MM.1S (cell line): ENCODE data around the gene NCKAP5.

Experiments used
- DNase-seq: peaks from one replicate; pipeline ENCODE4 v3.0.0-alpha.2; 2015
- H2AFZ ChIP-seq: fragments of 300-600 bp; sonication (generic); 2 replicates; pipeline ENCODE4 v1.6.0; 2016; ENCODE audit warnings: antibody characterized with exemption, low read length
- H3F3A ChIP-seq: fragments of 300-600 bp; sonication (generic); 2 replicates; pipeline ENCODE4 v1.6.1; 2016; ENCODE audit warnings: mild to moderate bottlenecking, antibody characterized with exemption, low read length, moderate library complexity, mixed read lengths; ENCODE audit not compliant: insufficient read depth
- H3K27ac ChIP-seq: fragments of 300-600 bp; sonication (generic); 2 replicates; pipeline ENCODE4 v1.5.1; 2016; ENCODE audit warnings: mild to moderate bottlenecking, low read length
- H3K27me3 ChIP-seq: fragments of 300-600 bp; sonication (generic); replicated peaks from 2 replicates; pipeline ENCODE4 v1.6.0; 2016; ENCODE audit warnings: low read length; ENCODE audit not compliant: insufficient read depth
- H3K36me3 ChIP-seq: fragments of 300-600 bp; sonication (generic); replicated peaks from 2 replicates; pipeline ENCODE4 v1.6.1; 2016; ENCODE audit warnings: mild to moderate bottlenecking, low read length, mixed read lengths; ENCODE audit not compliant: insufficient read depth
- H3K4me1 ChIP-seq: fragments of 300-600 bp; sonication (generic); 2 replicates; pipeline ENCODE4 v1.6.1; 2016; ENCODE audit warnings: low read length, mixed read lengths
- H3K4me2 ChIP-seq: fragments of 300-600 bp; sonication (generic); 2 replicates; pipeline ENCODE4 v1.6.0; 2016; ENCODE audit warnings: low read depth, low read length
- H3K4me3 ChIP-seq: fragments of 300-600 bp; sonication (generic); 2 replicates; pipeline ENCODE4 v1.5.1; 2016; ENCODE audit warnings: low read length, mixed read lengths
- H3K79me2 ChIP-seq: fragments of 300-600 bp; sonication (generic); 2 replicates; pipeline ENCODE4 v1.6.1; 2016; ENCODE audit warnings: mixed run types, low read length, mixed read lengths
- H3K9ac ChIP-seq: fragments of 300-600 bp; sonication (generic); 2 replicates; pipeline ENCODE4 v1.6.1; 2016; ENCODE audit warnings: low read length, mixed read lengths
- H3K9me2 ChIP-seq: fragments of 300-600 bp; sonication (generic); replicated peaks from 2 replicates; pipeline ENCODE4 v1.6.1; 2016; ENCODE audit warnings: mild to moderate bottlenecking, low read length, mixed read lengths; ENCODE audit not compliant: insufficient read depth
- H3K9me3 ChIP-seq: fragments of 300-600 bp; sonication (generic); replicated peaks from 2 replicates; pipeline ENCODE4 v1.6.1; 2016; ENCODE audit warnings: mild to moderate bottlenecking, low read length, mixed read lengths; ENCODE audit not compliant: insufficient read depth
- H4K20me1 ChIP-seq: fragments of 300-600 bp; sonication (generic); 2 replicates; pipeline ENCODE4 v1.6.1; 2016; ENCODE audit warnings: mild to moderate bottlenecking, low read length, moderate library complexity, mixed read lengths; ENCODE audit not compliant: insufficient read depth
- EZH2 ChIP-seq: fragments of 300-600 bp; sonication (generic); optimal IDR thresholded peaks from 2 replicates; pipeline ENCODE3; 2017; ENCODE audit warnings: low read depth, mild to moderate bottlenecking, antibody characterized with exemption, low read length, mixed read lengths
- EZH2phosphoT487 ChIP-seq: fragments of 300-600 bp; sonication (generic); IDR thresholded peaks from 2 replicates; pipeline ENCODE4 v1.6.1; 2018; ENCODE audit warnings: antibody characterized with exemption, low read length
- TF ChIP-seq, protein P1 (sequence below): fragments of 300-600 bp; sonication (generic); IDR thresholded peaks from 2 replicates; pipeline ENCODE4 v1.5.1; 2016; ENCODE audit warnings: antibody characterized with exemption, low read length, mixed read lengths

Gene NCKAP5

GRCh38 chr2:133235968-133236367 is 332.3 kb downstream of the NCKAP5 start:
- no peaks in the 10 kb centered on the region for H3K79me2 ChIP-seq
- H3F3A ChIP-seq, result no peaks in the 10 kb centered on the region
- no peaks in the 10 kb centered on the region for H3K9me3 ChIP-seq
- no peaks in the 10 kb centered on the region for H3K4me1 ChIP-seq
- H3K27ac ChIP-seq, result no peak overlapping the region
- no peaks in the 10 kb centered on the region for H4K20me1 ChIP-seq
- H3K27me3 ChIP-seq, result no peaks in the 10 kb centered on the region
- no peaks in the 10 kb centered on the region for H3K9me2 ChIP-seq
- H3K36me3 ChIP-seq, result no peaks in the 10 kb centered on the region
- H2AFZ ChIP-seq, result no peak overlapping the region
- no peak for TF ChIP-seq EZH2phosphoT487
- no peak for TF ChIP-seq EZH2
- TF ChIP-seq, protein P1, sequence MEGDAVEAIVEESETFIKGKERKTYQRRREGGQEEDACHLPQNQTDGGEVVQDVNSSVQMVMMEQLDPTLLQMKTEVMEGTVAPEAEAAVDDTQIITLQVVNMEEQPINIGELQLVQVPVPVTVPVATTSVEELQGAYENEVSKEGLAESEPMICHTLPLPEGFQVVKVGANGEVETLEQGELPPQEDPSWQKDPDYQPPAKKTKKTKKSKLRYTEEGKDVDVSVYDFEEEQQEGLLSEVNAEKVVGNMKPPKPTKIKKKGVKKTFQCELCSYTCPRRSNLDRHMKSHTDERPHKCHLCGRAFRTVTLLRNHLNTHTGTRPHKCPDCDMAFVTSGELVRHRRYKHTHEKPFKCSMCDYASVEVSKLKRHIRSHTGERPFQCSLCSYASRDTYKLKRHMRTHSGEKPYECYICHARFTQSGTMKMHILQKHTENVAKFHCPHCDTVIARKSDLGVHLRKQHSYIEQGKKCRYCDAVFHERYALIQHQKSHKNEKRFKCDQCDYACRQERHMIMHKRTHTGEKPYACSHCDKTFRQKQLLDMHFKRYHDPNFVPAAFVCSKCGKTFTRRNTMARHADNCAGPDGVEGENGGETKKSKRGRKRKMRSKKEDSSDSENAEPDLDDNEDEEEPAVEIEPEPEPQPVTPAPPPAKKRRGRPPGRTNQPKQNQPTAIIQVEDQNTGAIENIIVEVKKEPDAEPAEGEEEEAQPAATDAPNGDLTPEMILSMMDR, result no peak
- H3K4me3 ChIP-seq, result no peak overlapping the region
- no peak overlapping the region for H3K9ac ChIP-seq
- no peak overlapping the region for H3K4me2 ChIP-seq
- no peak for DNase-seq

- Histone ChIP-seq H3K9me3 (no peaks in the 10 kb centered on the region), H2AFZ (no peak overlapping the region), H3K27me3 (no peaks in the 10 kb centered on the region), H3K36me3 (no peaks in the 10 kb centered on the region), H3K4me3 (no peak overlapping the region), H4K20me1 (no peaks in the 10 kb centered on the region), H3K4me2 (no peak overlapping the region), H3K9me2 (no peaks in the 10 kb centered on the region), H3K9ac (no peak overlapping the region), H3K4me1 (no peaks in the 10 kb centered on the region), H3K27ac (no peak overlapping the region), H3K79me2 (no peaks in the 10 kb centered on the region), H3F3A (no peaks in the 10 kb centered on the region)
- DNase-seq, result no peak
- TF ChIP-seq EZH2phosphoT487, result no peak
- TF ChIP-seq, protein P1, result no peak
- TF ChIP-seq EZH2, result no peak
Observed at GRCh38 chr2:133232556-133232955, 335.7 kb downstream of the NCKAP5 start.

DNA sequence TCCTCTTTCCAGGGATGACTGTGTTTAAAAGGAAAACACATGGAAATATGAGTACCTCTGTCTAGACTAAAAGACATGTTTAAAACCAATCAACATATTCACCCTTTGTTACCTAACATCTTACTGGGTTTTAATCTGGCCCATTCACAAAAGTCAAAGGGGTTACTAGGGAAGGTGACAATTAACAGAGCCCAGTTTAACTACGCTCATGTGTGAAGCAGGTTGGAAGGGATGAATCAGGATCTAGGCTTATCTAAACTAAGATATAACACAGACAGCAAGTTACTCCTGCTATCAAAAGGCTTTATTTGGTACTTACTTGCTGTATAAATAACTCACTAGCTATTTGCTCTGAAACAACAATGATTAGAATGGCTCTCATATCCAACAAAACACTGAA is 337.0 kb downstream of the NCKAP5 start:
- no peaks in the 10 kb centered on the region for H3K36me3 ChIP-seq
- no peak overlapping the region for H3K4me3 ChIP-seq
- no peaks in the 10 kb centered on the region for H3K9me3 ChIP-seq
- H4K20me1 ChIP-seq, result no peaks in the 10 kb centered on the region
- H2AFZ ChIP-seq, result no peak overlapping the region
- no peaks in the 10 kb centered on the region for H3K27me3 ChIP-seq
- H3K27ac ChIP-seq, result no peak overlapping the region
- H3K9me2 ChIP-seq, result no peaks in the 10 kb centered on the region
- H3K4me1 ChIP-seq, result no peaks in the 10 kb centered on the region
- H3K79me2 ChIP-seq, result no peaks in the 10 kb centered on the region
- H3F3A ChIP-seq, result no peaks in the 10 kb centered on the region
- no peak overlapping the region for H3K4me2 ChIP-seq
- DNase-seq, result no peak
- TF ChIP-seq EZH2phosphoT487 (no peak), EZH2 (no peak)
- TF ChIP-seq, protein P1, result no peak
- H3K9ac ChIP-seq, result no peak overlapping the region
